Panc1 (cell line): ENCODE data around the gene PHF2.

Experiments used
- CTCF ChIP-seq: fragments of 450-650 bp; IDR thresholded peaks from 2 replicates; pipeline ENCODE4 v1.5.1; 2017; ENCODE audit warnings: mild to moderate bottlenecking
- POLR2AphosphoS5 ChIP-seq: IDR thresholded peaks from 2 replicates; pipeline ENCODE4 v1.6.1; 2012; ENCODE audit warnings: mild to moderate bottlenecking, low read depth, low read length, moderate library complexity
- SIN3A ChIP-seq: IDR thresholded peaks from 2 replicates; pipeline ENCODE4 v1.6.1; 2012; ENCODE audit warnings: low read depth, mild to moderate bottlenecking, low read length, moderate library complexity, borderline replicate concordance; ENCODE audit not compliant: insufficient read depth
- TCF7L2 ChIP-seq: IDR thresholded peaks from 2 replicates; pipeline ENCODE4 v1.6.1; 2011; ENCODE audit warnings: mild to moderate bottlenecking, low read depth, low read length, inconsistent platforms

GRCh38 chr9:93648181-93648580, 71.8 kb downstream of the PHF2 start:
- TF ChIP-seq CTCF (no peak), POLR2AphosphoS5 (no peak), TCF7L2 (no peak), SIN3A (no peak)
